Measurements from ENCODE around the gene HKDC1.
"Not testable (repeated sequence)": the region's sequence is repeated elsewhere in the genome, so short reads cannot be mapped to it uniquely, and the experiment has no call there.

The HKDC1 gene

GRCh38 chr10:69262292-69262751, 42.2 kb downstream of the HKDC1 start:
- DNase-seq, result no peak
- TF ChIP-seq GATA1 (IDR thresholded peaks at IDR 0.05; ENCODE audit: low read depth, low read length) (no peak), POLR2A (IDR thresholded peaks at IDR 0.05; ENCODE audit: low read length) (no peak)

- TF ChIP-seq GATA1 (IDR thresholded peaks at IDR 0.05; ENCODE audit: low read depth, low read length) (no peak), POLR2A (IDR thresholded peaks at IDR 0.05; ENCODE audit: low read length) (no peak)
- no peak for DNase-seq
Measured at GRCh38 chr10:69265521-69265920, 45.4 kb downstream of the HKDC1 start.

- DNase-seq, result no peak
- no peak for TF ChIP-seq GATA1 (IDR thresholded peaks at IDR 0.05; ENCODE audit: low read depth, low read length)
- no peak for TF ChIP-seq POLR2A (IDR thresholded peaks at IDR 0.05; ENCODE audit: low read length)
Measured at GRCh38 chr10:69268761-69269416, 48.8 kb downstream of the HKDC1 start.

- TF ChIP-seq POLR2A (IDR thresholded peaks at IDR 0.05; ENCODE audit: low read length), result no peak
- TF ChIP-seq GATA1 (IDR thresholded peaks at IDR 0.05; ENCODE audit: low read depth, low read length), result no peak
- no peak for DNase-seq
Measured at GRCh38 chr10:69269761-69270160, 49.6 kb downstream of the HKDC1 start.

- TF ChIP-seq GATA1 (IDR thresholded peaks at IDR 0.05; ENCODE audit: low read depth, low read length) (no peak), POLR2A (IDR thresholded peaks at IDR 0.05; ENCODE audit: low read length) (no peak)
- no peak for DNase-seq
Measured at GRCh38 chr10:69270990-69271389, 50.9 kb downstream of the HKDC1 start.

- no peak for TF ChIP-seq POLR2A (IDR thresholded peaks at IDR 0.05; ENCODE audit: low read length)
- TF ChIP-seq GATA1 (IDR thresholded peaks at IDR 0.05; ENCODE audit: low read depth, low read length), result no peak
- no peak for DNase-seq
Measured at GRCh38 chr10:69272624-69273023, 52.5 kb downstream of the HKDC1 start.

- TF ChIP-seq POLR2A (IDR thresholded peaks at IDR 0.05; ENCODE audit: low read length) (no peak), GATA1 (IDR thresholded peaks at IDR 0.05; ENCODE audit: low read depth, low read length) (no peak)
- no peak for DNase-seq
Measured at GRCh38 chr10:69275444-69275843, 55.3 kb downstream of the HKDC1 start.

- DNase-seq, result no peak
- no peak for TF ChIP-seq POLR2A (IDR thresholded peaks at IDR 0.05; ENCODE audit: low read length)
- TF ChIP-seq GATA1 (IDR thresholded peaks at IDR 0.05; ENCODE audit: low read depth, low read length), result no peak
Measured at GRCh38 chr10:69276503-69276902, 56.4 kb downstream of the HKDC1 start.

- TF ChIP-seq GATA1 (IDR thresholded peaks at IDR 0.05; ENCODE audit: low read depth, low read length) (no peak), POLR2A (IDR thresholded peaks at IDR 0.05; ENCODE audit: low read length) (no peak)
- DNase-seq, result no peak
Measured at GRCh38 chr10:69278446-69278963, 58.4 kb downstream of the HKDC1 start, which contains the start of gene HK1. Gene HK1, plus strand, starts transcription at chr10:69278496.

- no peak for DNase-seq
- no peak for TF ChIP-seq GATA1 (IDR thresholded peaks at IDR 0.05; ENCODE audit: low read depth, low read length)
- no peak for TF ChIP-seq POLR2A (IDR thresholded peaks at IDR 0.05; ENCODE audit: low read length)
Measured at GRCh38 chr10:69279110-69279509, 59.0 kb downstream of the HKDC1 start.

GRCh38 chr10:69281507-69282413, 61.6 kb downstream of the HKDC1 start:
- TF ChIP-seq POLR2A (IDR thresholded peaks at IDR 0.05; ENCODE audit: low read length) (no peak), GATA1 (IDR thresholded peaks at IDR 0.05; ENCODE audit: low read depth, low read length) (no peak)
- no peak for DNase-seq

- not testable (repeated sequence) for DNase-seq
Measured at GRCh38 chr10:69284402-69284801, 64.3 kb downstream of the HKDC1 start.

GRCh38 chr10:69285699-69286098, 65.6 kb downstream of the HKDC1 start:
- TF ChIP-seq GATA1 (IDR thresholded peaks at IDR 0.05; ENCODE audit: low read depth, low read length) (no peak), POLR2A (IDR thresholded peaks at IDR 0.05; ENCODE audit: low read length) (no peak)
- DNase-seq, result no peak

- DNase-seq, result no peak
- no peak for TF ChIP-seq GATA1 (IDR thresholded peaks at IDR 0.05; ENCODE audit: low read depth, low read length)
- TF ChIP-seq POLR2A (IDR thresholded peaks at IDR 0.05; ENCODE audit: low read length), result no peak
Measured at GRCh38 chr10:69287181-69287580, 67.0 kb downstream of the HKDC1 start.
